H1 (cell line): ENCODE data around the gene TLR10. TPM values are rescaled to one million over a fixed set of nuclear protein-coding genes. Genes with fewer than 3 reads are reported as not detected.

Experiments
- CTCF ChIA-PET: fragments of 300-600 bp; sonication (Branson Sonifier 250); formaldehyde crosslinking; loops from one replicate; lab custom pipeline; 2021; ENCODE audit not compliant: partially characterized antibody; lab: Charles Lee
- POLR2A ChIA-PET: fragments of 300-600 bp; sonication (Branson Sonifier 250); formaldehyde crosslinking; loops from one replicate; lab custom pipeline; 2021; ENCODE audit warnings: inconsistent platforms; ENCODE audit not compliant: partially characterized antibody; lab: Charles Lee
- DNase-seq, 2 experiments: peaks; one replicate each; pipeline versions ENCODE4 v3.0.0 to v3.0.0-alpha.2; 2010 to 2022; ENCODE audit warnings: low spot score in 2 of 2, low read depth in 1 of 2, mixed read lengths in 1 of 2
- FAIRE-seq: peaks from 2 replicates; lab custom pipeline; 2011; peaks lifted over from hg19 to GRCh38; lab: Jason Lieb, UNC
- H2AFZ ChIP-seq: 2 replicates; pipeline ENCODE4 v1.8.1; 2012; ENCODE audit warnings: low read length, inconsistent platforms
- H2AK5ac ChIP-seq: 2 replicates; pipeline ENCODE4 v1.6.1; 2013; ENCODE audit warnings: low read depth, low read length
- H2BK120ac ChIP-seq: replicated peaks from 2 replicates; pipeline ENCODE3; 2013; ENCODE audit warnings: low read depth, low read length, inconsistent platforms
- H2BK12ac ChIP-seq: 2 replicates; pipeline ENCODE4 v1.6.1; 2013; ENCODE audit warnings: low read depth, low read length
- H2BK15ac ChIP-seq: 2 replicates; pipeline ENCODE4 v1.6.1; 2013; ENCODE audit warnings: low read length
- H2BK20ac ChIP-seq: 2 replicates; pipeline ENCODE4 v1.6.1; 2013; ENCODE audit warnings: low read length
- H2BK5ac ChIP-seq: 2 replicates; pipeline ENCODE4 v1.6.1; 2013; ENCODE audit warnings: low read depth, low read length
- H3K14ac ChIP-seq: 2 replicates; pipeline ENCODE4 v1.6.1; 2013; ENCODE audit warnings: inconsistent platforms; ENCODE audit not compliant: insufficient read length
- H3K18ac ChIP-seq: 2 replicates; pipeline ENCODE4 v1.6.1; 2013; ENCODE audit warnings: low read length; ENCODE audit errors: extremely low read depth
- H3K23ac ChIP-seq: 2 replicates; pipeline ENCODE4 v1.6.1; 2013; ENCODE audit warnings: inconsistent platforms; ENCODE audit not compliant: insufficient read length
- H3K23me2 ChIP-seq: 2 replicates; pipeline ENCODE4 v1.6.1; 2013; ENCODE audit warnings: low read depth, low read length
- H3K27ac ChIP-seq: 2 replicates; pipeline ENCODE4 v1.6.1; 2011; ENCODE audit warnings: low read depth, low read length, inconsistent platforms
- H3K27me3 ChIP-seq, 4 experiments: replicated peaks in 1 of 4; 1 replicate in 1 of 4; 2 replicates in 3 of 4; pipeline versions ENCODE4 v1.6.1 to v1.8.1; 2011 to 2013; ENCODE audit warnings: low read length in 3 of 4, mild to moderate bottlenecking in 3 of 4, inconsistent platforms in 2 of 4, mixed read lengths in 2 of 4, moderate library complexity in 1 of 4; ENCODE audit not compliant: control insufficient read depth in 3 of 4, insufficient read depth in 3 of 4; ENCODE audit errors: extremely low read depth in 1 of 4
- H3K36me3 ChIP-seq, 4 experiments: 2 replicates each; pipeline versions ENCODE4 v1.6.1 to v1.8.1; 2011 to 2013; ENCODE audit warnings: mild to moderate bottlenecking in 4 of 4, low read length in 3 of 4, moderate library complexity in 2 of 4, control low read depth in 1 of 4, inconsistent platforms in 1 of 4; ENCODE audit not compliant: insufficient read depth in 4 of 4, control insufficient read depth in 2 of 4
- H3K4ac ChIP-seq: replicated peaks from 2 replicates; pipeline ENCODE3; 2013; ENCODE audit warnings: low read length, low read depth, mixed read lengths, inconsistent platforms; ENCODE audit not compliant: insufficient read length
- H3K4me1 ChIP-seq, 4 experiments: replicated peaks in 1 of 4; 1 replicate in 1 of 4; 2 replicates in 3 of 4; pipeline versions ENCODE4 v1.6.1 to v1.8.1; 2011 to 2013; ENCODE audit warnings: low read length in 3 of 4, inconsistent platforms in 2 of 4, mixed read lengths in 1 of 4; ENCODE audit not compliant: insufficient read depth in 4 of 4, control insufficient read depth in 3 of 4
- H3K4me2 ChIP-seq, 2 experiments: 2 replicates each; pipeline versions ENCODE4 v1.6.1 to v1.8.1; 2011 to 2013; ENCODE audit warnings: low read depth in 2 of 2, low read length in 2 of 2, control low read depth in 1 of 2, inconsistent platforms in 1 of 2, mild to moderate bottlenecking in 1 of 2; ENCODE audit not compliant: insufficient read depth in 1 of 2
- H3K4me3 ChIP-seq, 4 experiments: fragments of 200-600, 300-600 bp in 1 of 4; sonication (generic), shearing (Covaris generic), sonication (Bioruptor Twin) in 1 of 4; 2 replicates each; pipeline versions ENCODE4 v1.5.1 to v1.8.1; 2011 to 2016; ENCODE audit warnings: low read length in 4 of 4, low read depth in 3 of 4, control low read depth in 2 of 4, inconsistent platforms in 2 of 4, mild to moderate bottlenecking in 2 of 4, mixed read lengths in 1 of 4, moderate library complexity in 1 of 4; ENCODE audit not compliant: insufficient read depth in 2 of 4; ENCODE audit errors: extremely low read depth in 1 of 4
- H3K56ac ChIP-seq: replicated peaks from 2 replicates; pipeline ENCODE3; 2013; ENCODE audit warnings: low read depth, mild to moderate bottlenecking, mixed read lengths, low read length, inconsistent platforms; ENCODE audit not compliant: insufficient read length
- H3K79me1 ChIP-seq: 2 replicates; pipeline ENCODE4 v1.6.1; 2013; ENCODE audit warnings: low read depth, low read length, control low read depth
- H3K79me2 ChIP-seq, 2 experiments: 2 replicates each; pipeline versions ENCODE4 v1.6.1 to v1.8.1; 2012 to 2013; ENCODE audit warnings: low read length in 2 of 2, mild to moderate bottlenecking in 2 of 2, inconsistent platforms in 1 of 2; ENCODE audit not compliant: insufficient read depth in 2 of 2, control insufficient read depth in 1 of 2
- H3K9ac ChIP-seq, 4 experiments: replicated peaks in 1 of 4; 1 replicate in 1 of 4; 2 replicates in 3 of 4; pipeline versions ENCODE4 v1.6.1 to v1.8.1; 2011 to 2013; ENCODE audit warnings: low read depth in 3 of 4, low read length in 3 of 4, control low read depth in 2 of 4, mild to moderate bottlenecking in 2 of 4, moderate library complexity in 2 of 4, inconsistent platforms in 1 of 4; ENCODE audit errors: extremely low read depth in 1 of 4
- H3K9me3 ChIP-seq, 2 experiments: 2 replicates each; pipeline versions ENCODE4 v1.6.1 to v1.8.1; 2012 to 2013; ENCODE audit warnings: mild to moderate bottlenecking in 2 of 2, moderate library complexity in 2 of 2, control low read depth in 1 of 2, inconsistent platforms in 1 of 2, low read depth in 1 of 2, low read length in 1 of 2, mixed read lengths in 1 of 2; ENCODE audit not compliant: insufficient read depth in 2 of 2
- H4K20me1 ChIP-seq, 2 experiments: replicated peaks in 1 of 2; 2 replicates each; pipeline versions ENCODE3 to v1.8.1; 2011 to 2013; ENCODE audit warnings: inconsistent platforms in 2 of 2, low read length in 2 of 2, mild to moderate bottlenecking in 1 of 2; ENCODE audit not compliant: insufficient read depth in 2 of 2, control insufficient read depth in 1 of 2
- H4K5ac ChIP-seq: 2 replicates; pipeline ENCODE4 v1.6.1; 2013; ENCODE audit warnings: low read length, low read depth, mixed read lengths, inconsistent platforms; ENCODE audit not compliant: insufficient read length
- H4K8ac ChIP-seq: 2 replicates; pipeline ENCODE4 v1.8.0; 2013; ENCODE audit warnings: mild to moderate bottlenecking, moderate library complexity, low read length, inconsistent platforms; ENCODE audit not compliant: insufficient read depth; ENCODE audit errors: extremely low read depth
- H4K91ac ChIP-seq: replicated peaks from 2 replicates; pipeline ENCODE3; 2013; ENCODE audit warnings: low read length, mixed read lengths, inconsistent platforms; ENCODE audit not compliant: insufficient read length
- BACH1 ChIP-seq: IDR thresholded peaks from 2 replicates; pipeline ENCODE4 v1.6.1; 2012; ENCODE audit warnings: low read length, improper control_type of control experiment
- BCL11A ChIP-seq, 2 experiments: IDR thresholded peaks; one replicate each; pipeline ENCODE4 v1.6.1; 2011; ENCODE audit warnings: low read depth in 2 of 2, low read length in 2 of 2, mild to moderate bottlenecking in 2 of 2
- CTCF ChIP-seq, 3 experiments: IDR thresholded peaks; 1 replicate in 2 of 3; 2 replicates in 1 of 3; pipeline versions ENCODE4 v1.5.1 to v1.6.1; 2011; ENCODE audit warnings: low read length in 3 of 3, mild to moderate bottlenecking in 3 of 3, inconsistent platforms in 2 of 3, low read depth in 1 of 3, moderate library complexity in 1 of 3; ENCODE audit not compliant: insufficient read depth in 1 of 3; ENCODE audit errors: control extremely low read depth in 1 of 3
- PHF8 ChIP-seq: fragments of 200-600 bp; sonication (generic); conservative IDR thresholded peaks from 2 replicates; pipeline ENCODE4 v1.7.1; 2012; ENCODE audit warnings: low read depth, mild to moderate bottlenecking, inconsistent platforms, low read length, moderate library complexity
- POLR2AphosphoS5 ChIP-seq: IDR thresholded peaks from 2 replicates; pipeline ENCODE4 v1.6.1; 2011; ENCODE audit warnings: low read depth, low read length
- RAD21 ChIP-seq, 2 experiments: IDR thresholded peaks in 1 of 2; conservative IDR thresholded peaks in 1 of 2; 2 replicates each; pipeline ENCODE4 v1.6.1; 2011; ENCODE audit warnings: low read depth in 2 of 2, low read length in 2 of 2, improper control_type of control experiment in 1 of 2, inconsistent platforms in 1 of 2, mild to moderate bottlenecking in 1 of 2, moderate library complexity in 1 of 2
- WGBS, 2 experiments: shearing (Covaris generic) in 1 of 2; methylation state at CpG; one replicate each; pipeline versions ENCODE4 v1.1.6 to v1.1.7; 2013 to 2015; ENCODE audit warnings: low lambda C conversion rate in 2 of 2, mixed read lengths in 2 of 2, inconsistent platforms in 1 of 2, low coverage in 1 of 2, missing lambda C conversion rate in 1 of 2; ENCODE audit not compliant: insufficient replicate concordance in 2 of 2, insufficient coverage in 1 of 2, insufficient read length in 1 of 2; ENCODE audit errors: extremely low coverage in 1 of 2, missing lambda C conversion rate in 1 of 2; 5-methylcytosine and 5-hydroxymethylcytosine counted together
- long read RNA-seq, 2 experiments: library from RNA in 1 of 2; library from capped mRNA in 1 of 2; stranded (forward); transcript quantifications; one replicate each; pipeline ENCODE4 v2.0.0, GENCODE V29; 2021; ENCODE audit warnings: inconsistent platforms in 1 of 2
- polyA minus RNA-seq, 3 experiments: library from RNA; depleted of rRNA, polyadenylated mRNA; stranded (reverse); fragments of >200 nt; gene quantifications; 1 replicate in 2 of 3; 2 replicates in 1 of 3; pipeline ENCODE4 v1.2.3, GENCODE V29; 2011
- polyA plus RNA-seq, 7 experiments: library from polyadenylated mRNA; depleted of rRNA in 3 of 7; stranded (reverse) in 5 of 7; unstranded in 2 of 7; fragments of >200 nt in 5 of 7; fragments of 200-250 nt in 2 of 7; gene quantifications; 1 replicate in 5 of 7; 2 replicates in 1 of 7; 4 replicates in 1 of 7; pipeline versions ENCODE4 v1.2.1 to v1.2.3, GENCODE V29; 2011 to 2013; ENCODE audit warnings: missing spikeins in 2 of 7, mixed read lengths in 2 of 7
- total RNA-seq: library from RNA; stranded (reverse); fragmentation: NEBNext Ultra II Directional; extraction: Animal tissue kit (Norgen Biotek cat#: 25700); gene quantifications from 2 replicates; pipeline ENCODE4 v1.2.1, GENCODE V29; 2021

The TLR10 gene
- total RNA-seq (not detected in 2 replicates), polyA plus RNA-seq (2011; rRNA removed) (not detected in 2 replicates), polyA minus RNA-seq (2011; rRNA and poly(A)+ RNA removed) (not detected in 2 replicates)
- polyA plus RNA-seq (2011; cell fraction: cytosol; rRNA removed): 0.10 TPM
- not detected for polyA plus RNA-seq (2011; cell fraction: nucleus; rRNA removed)
- not detected in 4 replicates for polyA plus RNA-seq (2012, experiment 1 of 2)
- polyA plus RNA-seq (2012, experiment 2 of 2): not detected
- polyA plus RNA-seq (2013, experiment 1 of 2): not detected
- polyA plus RNA-seq (2013, experiment 2 of 2): not detected
- polyA minus RNA-seq (2011; cell fraction: cytosol; rRNA and poly(A)+ RNA removed): not detected
- not detected for polyA minus RNA-seq (2011; cell fraction: nucleus; rRNA and poly(A)+ RNA removed)
- long read RNA-seq, experiment 1: 0 reads
- long read RNA-seq, experiment 2: 0 reads

DNA sequence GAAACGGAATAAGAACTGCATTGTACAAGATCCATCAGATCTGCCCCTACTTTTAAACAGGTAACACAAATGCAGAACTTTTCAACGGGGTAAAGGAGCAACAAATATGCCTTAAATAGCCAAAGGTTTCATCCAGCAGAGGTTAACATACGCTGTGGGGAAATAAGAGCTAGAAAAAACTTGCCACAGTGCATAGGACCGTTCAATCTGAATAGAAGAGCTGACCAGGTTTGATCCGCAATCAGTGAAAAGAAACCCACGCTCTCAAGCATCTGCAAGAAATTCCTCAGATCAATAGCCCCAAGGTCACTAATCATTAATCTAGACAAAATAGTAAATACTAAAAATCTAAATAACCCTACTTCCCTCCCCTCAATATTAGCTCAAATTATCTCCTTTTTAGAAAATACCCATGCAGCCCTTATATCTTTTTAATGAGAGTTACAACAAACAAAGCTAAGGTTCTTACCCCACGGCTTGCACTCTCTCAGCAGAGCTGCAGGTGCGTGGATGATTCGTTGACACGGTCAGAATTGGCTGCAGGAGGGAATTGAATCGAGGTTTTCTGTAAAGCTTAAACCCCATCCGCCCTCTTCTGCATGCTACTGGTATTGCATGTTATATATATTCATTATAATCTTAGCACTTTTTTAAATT, at the start of gene TLR10:
TSS of gene TLR10 (minus strand) at position 539 of the 657 bp plus-strand sequence. CDS start 7,400 bp downstream, outside the sequence.
- H3K27me3 ChIP-seq: no peaks in the 10 kb centered on the region
- H2AK5ac ChIP-seq: no peak within 1 kb of the TSS
- WGBS, 2 experiments: 61% methylated on average over 12 of the region's 12 CpGs; no CpG with 5 or more reads in 1 of the 2 experiments
- H3K9ac ChIP-seq: no peak within 1 kb of the TSS
- H3K23me2 ChIP-seq: no peaks in the 10 kb centered on the region
- no peak within 1 kb of the TSS for H4K91ac ChIP-seq
- no peaks in the 10 kb centered on the region for H3K36me3 ChIP-seq
- H3K56ac ChIP-seq: no peak within 1 kb of the TSS
- no peaks in the 10 kb centered on the region for H3K9me3 ChIP-seq
- no peak within 1 kb of the TSS for H2BK15ac ChIP-seq
- 0 out of 2 replicates have a peak within 1 kb of the TSS, but pooled peaks have one; percentile 82 for H2AFZ ChIP-seq
- H3K27ac ChIP-seq: no peak within 1 kb of the TSS
- H2BK12ac ChIP-seq: no peak within 1 kb of the TSS
- no peak within 1 kb of the TSS for H3K4me3 ChIP-seq
- TF ChIP-seq PHF8: no peak
- no peak for TF ChIP-seq BCL11A (IDR thresholded peaks at IDR 0.05; ENCODE audit: low read depth in 2 of 2, low read length in 2 of 2)
- peak; percentile 54 to 59 for TF ChIP-seq RAD21 (IDR thresholded peaks at IDR 0.05 in 1 of 2, conservative IDR thresholded peaks at IDR 0.05 in 1 of 2; ENCODE audit: low read depth in 2 of 2, low read length in 2 of 2)
- peak; percentile 3 to 56 (median 49); a peak in 3 of 4 replicates for TF ChIP-seq CTCF (IDR thresholded peaks at IDR 0.05; ENCODE audit: control extremely low read depth in 1 of 3, insufficient read depth in 1 of 3, low read depth in 1 of 3, low read length in 3 of 3)
- TF ChIP-seq BACH1: no peak
- no peak for TF ChIP-seq POLR2AphosphoS5
- no peak within 1 kb of the TSS for H4K8ac ChIP-seq
- H3K18ac ChIP-seq: no peak within 1 kb of the TSS
- ChIA-PET POLR2A (no interaction called here), CTCF (interaction anchor here (0.6 to 8.5 kb wide), 34 partner anchors 9 to 714 kb away, joined by 3 to 136 read pairs (median 4); partner anchors contain the start of gene TLR1)
- no peaks in the 10 kb centered on the region for H3K4me1 ChIP-seq
- H4K5ac ChIP-seq: no peak within 1 kb of the TSS
- FAIRE-seq (peak; percentile 75), DNase-seq (no peak)
- no peak within 1 kb of the TSS for H2BK120ac ChIP-seq
- H2BK5ac ChIP-seq: no peak within 1 kb of the TSS
- H4K20me1 ChIP-seq: peaks cover 0 to under 1% of the 10 kb centered on the region in 2 experiments
- no peak within 1 kb of the TSS for H3K4me2 ChIP-seq
- H3K14ac ChIP-seq: no peak within 1 kb of the TSS
- no peak within 1 kb of the TSS for H2BK20ac ChIP-seq
- no peak within 1 kb of the TSS for H3K23ac ChIP-seq
- H3K79me2 ChIP-seq: no peaks in the 10 kb centered on the region
- no peaks in the 10 kb centered on the region for H3K79me1 ChIP-seq
- no peak within 1 kb of the TSS for H3K4ac ChIP-seq
